ENCODE data around the gene CDR2. TPM values are rescaled to one million over a fixed set of nuclear protein-coding genes. Genes with fewer than 3 reads are reported as not detected.

CDR2 gene
- total and polyA plus RNA-seq, 2 of the 13 experiments (the other 11 are each of a cell fraction or from before 2014, with no cell fraction given), result 59.0 to 78.9 TPM

DNA sequence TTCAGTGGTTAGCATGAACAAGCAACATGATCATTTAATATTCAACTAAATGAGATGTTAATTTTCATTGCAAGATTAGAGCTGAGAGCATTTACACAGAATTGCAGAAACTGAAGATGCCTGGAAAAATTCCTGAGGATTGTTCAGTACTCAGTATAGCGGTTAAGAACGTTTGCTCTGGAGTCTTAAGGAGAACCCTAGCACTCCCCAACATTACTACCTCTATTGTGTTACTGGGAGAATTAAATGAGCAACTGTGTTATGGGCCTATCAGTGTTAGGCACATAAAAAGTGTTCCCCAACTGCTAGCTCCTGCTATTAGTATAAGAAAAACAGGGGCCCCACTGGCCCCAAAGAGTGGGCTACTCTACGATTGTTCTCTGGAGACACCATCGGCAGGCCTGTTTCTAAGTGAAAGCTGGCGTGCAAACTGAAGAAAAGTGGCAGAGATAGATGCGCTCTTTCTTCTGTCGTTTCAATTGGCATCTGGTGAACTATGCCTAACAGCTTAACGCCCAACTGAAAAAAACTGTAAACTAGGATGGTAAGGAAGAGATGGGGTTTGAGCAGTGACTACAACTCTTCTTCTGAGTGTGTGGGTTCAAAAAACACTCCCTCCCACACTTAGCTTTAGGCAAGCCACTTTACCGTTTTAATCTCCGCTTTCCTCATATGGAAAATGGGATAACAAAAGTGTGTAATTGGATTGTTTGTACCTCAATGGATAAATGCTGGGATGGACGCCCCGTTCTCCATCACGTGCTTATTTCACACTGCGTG lies 1.3 kb downstream of the CDR2 start (continued):
- TF ChIP-seq SMAD1 (CRISPR knock-in tag; IDR thresholded peaks at IDR 0.05; ENCODE audit: borderline replicate concordance, low read depth) (no peak), MAFG (CRISPR knock-in tag; IDR thresholded peaks at IDR 0.05) (no peak), CBFB (CRISPR knock-in tag; IDR thresholded peaks at IDR 0.05) (no peak), SRSF4 (IDR thresholded peaks at IDR 0.05; ENCODE audit: low read depth, low read length, poor library complexity, severe bottlenecking) (no peak), SETDB1 (CRISPR knock-in tag; IDR thresholded peaks at IDR 0.05; ENCODE audit: borderline replicate concordance) (no peak), SMARCC2 (IDR thresholded peaks at IDR 0.05) (no peak), JUNB (CRISPR knock-in tag; IDR thresholded peaks at IDR 0.05; ENCODE audit: borderline replicate concordance) (no peak), CC2D1A (CRISPR knock-in tag; IDR thresholded peaks at IDR 0.05) (no peak), RNF2 (conservative IDR thresholded peaks at IDR 0.05; ENCODE audit: low read depth) (no peak), MEIS2 (CRISPR knock-in tag; IDR thresholded peaks at IDR 0.05) (no peak), HOXA7 (CRISPR knock-in tag; IDR thresholded peaks at IDR 0.05) (no peak), ZSCAN9 (CRISPR knock-in tag; IDR thresholded peaks at IDR 0.05; ENCODE audit: borderline replicate concordance) (peak; percentile 10; the same call in 1 of the 2 replicates), TBP (CRISPR knock-in tag; IDR thresholded peaks at IDR 0.05) (no peak), THYN1 (CRISPR knock-in tag; IDR thresholded peaks at IDR 0.05; ENCODE audit: borderline replicate concordance, low read depth) (no peak), ARHGAP35 (CRISPR knock-in tag; IDR thresholded peaks at IDR 0.05; ENCODE audit: borderline replicate concordance) (no peak), ZNF558 (CRISPR knock-in tag; IDR thresholded peaks at IDR 0.05; ENCODE audit: borderline replicate concordance) (peak; percentile 4; the same call in 1 of the 2 replicates), ZNF496 (CRISPR knock-in tag; IDR thresholded peaks at IDR 0.05; ENCODE audit: insufficient replicate concordance) (no peak), KDM2A (CRISPR knock-in tag; IDR thresholded peaks at IDR 0.05; ENCODE audit: borderline replicate concordance, low read depth) (no peak), CHD2 (IDR thresholded peaks at IDR 0.05; ENCODE audit: low read depth, low read length) (no peak), POLR2G (IDR thresholded peaks at IDR 0.05; ENCODE audit: low read depth, low read length) (no peak), CREB1 (IDR thresholded peaks at IDR 0.05) (no peak), CREB1 (CRISPR knock-in tag; IDR thresholded peaks at IDR 0.05) (no peak), REPIN1 (CRISPR knock-in tag; IDR thresholded peaks at IDR 0.05; ENCODE audit: borderline replicate concordance, low read depth) (no peak), NONO (IDR thresholded peaks at IDR 0.05) (no peak), NONO (CRISPR knock-in tag; conservative IDR thresholded peaks at IDR 0.05) (no peak), ZNF33A (CRISPR knock-in tag; IDR thresholded peaks at IDR 0.05; ENCODE audit: borderline replicate concordance) (no peak), ZNF460 (CRISPR knock-in tag; IDR thresholded peaks at IDR 0.05; ENCODE audit: borderline replicate concordance) (no peak)
- TF ChIP-seq, protein P1, sequence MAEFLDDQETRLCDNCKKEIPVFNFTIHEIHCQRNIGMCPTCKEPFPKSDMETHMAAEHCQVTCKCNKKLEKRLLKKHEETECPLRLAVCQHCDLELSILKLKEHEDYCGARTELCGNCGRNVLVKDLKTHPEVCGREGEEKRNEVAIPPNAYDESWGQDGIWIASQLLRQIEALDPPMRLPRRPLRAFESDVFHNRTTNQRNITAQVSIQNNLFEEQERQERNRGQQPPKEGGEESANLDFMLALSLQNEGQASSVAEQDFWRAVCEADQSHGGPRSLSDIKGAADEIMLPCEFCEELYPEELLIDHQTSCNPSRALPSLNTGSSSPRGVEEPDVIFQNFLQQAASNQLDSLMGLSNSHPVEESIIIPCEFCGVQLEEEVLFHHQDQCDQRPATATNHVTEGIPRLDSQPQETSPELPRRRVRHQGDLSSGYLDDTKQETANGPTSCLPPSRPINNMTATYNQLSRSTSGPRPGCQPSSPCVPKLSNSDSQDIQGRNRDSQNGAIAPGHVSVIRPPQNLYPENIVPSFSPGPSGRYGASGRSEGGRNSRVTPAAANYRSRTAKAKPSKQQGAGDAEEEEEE (CRISPR knock-in tag; IDR thresholded peaks at IDR 0.05; ENCODE audit: borderline replicate concordance), result no peak
- TF ChIP-seq, protein P2, sequence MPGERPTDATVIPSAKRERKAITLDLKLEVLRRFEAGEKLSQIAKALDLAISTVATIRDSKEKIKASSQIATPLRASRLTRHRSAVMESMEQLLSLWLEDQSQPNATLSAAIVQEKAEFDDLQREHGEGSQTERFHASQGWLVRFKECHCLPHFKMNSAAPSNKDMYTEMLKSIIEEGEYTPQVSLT (CRISPR knock-in tag; IDR thresholded peaks at IDR 0.05; ENCODE audit: borderline replicate concordance, low read depth), result no peak

All from HepG2 (cell line).